PFSK-1 (cell line): ENCODE data around the gene ARFGAP3.

Experiments
- FOXP2 ChIP-seq: optimal IDR thresholded peaks from 2 replicates; pipeline ENCODE3; 2011; ENCODE audit warnings: borderline replicate concordance, control low read depth, inconsistent platforms; ENCODE audit not compliant: insufficient read depth; ENCODE audit errors: extremely low read length, extremely low read depth
- POLR2AphosphoS5 ChIP-seq: IDR thresholded peaks from 2 replicates; pipeline ENCODE4 v1.6.1; 2012; ENCODE audit warnings: low read depth, mild to moderate bottlenecking, control low read depth, low read length, moderate library complexity
- REST ChIP-seq, 2 experiments: IDR thresholded peaks; 2 replicates each; pipeline versions ENCODE4 v1.6.1 to v1.8.0; 2011 to 2012; ENCODE audit warnings: low read depth in 2 of 2, low read length in 2 of 2, control low read depth in 1 of 2, inconsistent platforms in 1 of 2, mild to moderate bottlenecking in 1 of 2, moderate library complexity in 1 of 2; ENCODE audit not compliant: insufficient read depth in 1 of 2
- SIN3A ChIP-seq: IDR thresholded peaks from 2 replicates; pipeline ENCODE4 v1.6.1; 2012; ENCODE audit warnings: mild to moderate bottlenecking, low read length, moderate library complexity, borderline replicate concordance; ENCODE audit not compliant: insufficient read depth
- TAF1 ChIP-seq: IDR thresholded peaks from 2 replicates; pipeline ENCODE4 v1.6.1; 2012; ENCODE audit warnings: low read length, control low read depth, borderline replicate concordance; ENCODE audit not compliant: insufficient read depth

Gene ARFGAP3

GRCh38 chr22:42855721-42856120 is 1.4 kb downstream of the ARFGAP3 start:
- TF ChIP-seq REST (IDR thresholded peaks at IDR 0.05; ENCODE audit: insufficient read depth in 1 of 2, low read depth in 2 of 2, low read length in 2 of 2) (no peak), POLR2AphosphoS5 (no peak), FOXP2 (no peak), TAF1 (no peak), SIN3A (no peak)

GRCh38 chr22:42855211-42855610 is 1.9 kb downstream of the ARFGAP3 start:
- TF ChIP-seq TAF1: no peak
- TF ChIP-seq REST (IDR thresholded peaks at IDR 0.05; ENCODE audit: insufficient read depth in 1 of 2, low read depth in 2 of 2, low read length in 2 of 2): no peak
- TF ChIP-seq POLR2AphosphoS5: no peak
- no peak for TF ChIP-seq FOXP2
- no peak for TF ChIP-seq SIN3A

- TF ChIP-seq REST (IDR thresholded peaks at IDR 0.05; ENCODE audit: insufficient read depth in 1 of 2, low read depth in 2 of 2, low read length in 2 of 2): no peak
- no peak for TF ChIP-seq FOXP2
These were observed 8.0 kb downstream of the ARFGAP3 start for GRCh38 chr22:42848941-42849550.

GRCh38 chr22:42847110-42847509 is 10.0 kb downstream of the ARFGAP3 start:
- TF ChIP-seq TAF1 (no peak), SIN3A (no peak), POLR2AphosphoS5 (no peak), REST (IDR thresholded peaks at IDR 0.05; ENCODE audit: insufficient read depth in 1 of 2, low read depth in 2 of 2, low read length in 2 of 2) (no peak), FOXP2 (no peak)

DNA sequence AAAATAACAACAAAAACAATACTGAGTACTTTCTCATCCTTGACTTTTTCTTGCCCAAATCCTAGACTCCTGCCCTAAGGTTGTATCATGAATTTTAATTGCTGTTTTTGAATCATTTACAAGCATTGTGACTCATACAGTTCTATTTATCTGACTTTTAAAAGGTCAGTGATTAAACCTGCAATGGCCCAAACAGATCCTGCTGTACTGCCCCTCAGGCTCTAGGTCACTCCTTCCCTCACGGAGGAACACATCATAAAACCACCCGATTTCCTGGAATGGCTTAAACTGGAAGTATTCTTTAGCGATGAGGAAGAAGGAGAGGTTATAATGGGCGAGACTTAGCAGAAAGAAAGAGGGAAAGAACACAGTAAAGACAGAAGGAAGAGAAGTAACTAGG is 12.3 kb downstream of the ARFGAP3 start:
- TF ChIP-seq SIN3A (no peak), REST (IDR thresholded peaks at IDR 0.05; ENCODE audit: insufficient read depth in 1 of 2, low read depth in 2 of 2, low read length in 2 of 2) (no peak), FOXP2 (no peak), POLR2AphosphoS5 (no peak), TAF1 (no peak)
